Tongue (tissue), 1 donor: ENCODE results near the gene ALDH1A2. TPM values are rescaled to one million over a fixed set of nuclear protein-coding genes. Genes with fewer than 3 reads are reported as not detected.

Source experiments
- total RNA-seq: library from RNA; depleted of rRNA; stranded (reverse); fragments of >200 nt; gene quantifications from one replicate; pipeline ENCODE4 v1.2.3, GENCODE V29; 2014

Gene ALDH1A2
- total RNA-seq, 1 donor from 2014 or later: 1.6 TPM

Other genes starting within 250 kb of the ALDH1A2 start
- gene AQP9, start 72.7 kb upstream of the ALDH1A2 start, total RNA-seq: 0.62 TPM